ENCODE results near the gene XAB2.
A peak's percentile ranks its signal among the peaks of the same experiment; 100 is the strongest.

GRCh38 chr19:7641290-7642276 lies 12.2 kb upstream of the XAB2 start:
- TF ChIP-seq CTCF (IDR thresholded peaks at IDR 0.05; ENCODE audit: low read length) (peak; percentile 25; the same call in 1 of the 2 replicates), EZH2 (IDR thresholded peaks at IDR 0.05; ENCODE audit: borderline replicate concordance, low read length) (no peak)
